Activated B cell treated with CpG ODN at 0.5 μM for 24 hours (primary cell): ENCODE measurements around the gene MCRS1. TPM values are rescaled to one million over a fixed set of nuclear protein-coding genes. Genes with fewer than 3 reads are reported as not detected.
"Not testable (repeated sequence)": the region's sequence is repeated elsewhere in the genome, so short reads cannot be mapped to it uniquely, and the experiment has no call there.

Experiments
- ATAC-seq: fragments of 200-7000 bp; cut with Tn5 transposase; one replicate; pipeline ENCODE4 v1.10.0; 2021; ENCODE audit warnings: low read depth, mild to moderate bottlenecking, moderate library complexity
- CTCF ChIA-PET: fragments of 350-600 bp; sonication (Branson Sonifier 250); formaldehyde crosslinking; loops from one replicate; lab custom pipeline; 2021; ENCODE audit warnings: antibody characterized with exemption; lab: Charles Lee
- POLR2A ChIA-PET: fragments of 350-600 bp; sonication (Branson Sonifier 250); formaldehyde crosslinking; loops from one replicate; lab custom pipeline; 2021; ENCODE audit warnings: antibody characterized with exemption; lab: Charles Lee
- DNase-seq: peaks from one replicate; pipeline ENCODE4 v3.0.0; 2022
- H3K27ac Mint-ChIP-seq: one replicate; pipeline ENCODE4 v1.8.0; 2020; ENCODE audit warnings: mixed read lengths
- H3K27me3 Mint-ChIP-seq: one replicate; pipeline ENCODE4 v1.8.0; 2021; ENCODE audit warnings: mixed read lengths
- H3K36me3 Mint-ChIP-seq: one replicate; pipeline ENCODE4 v1.8.0; 2021; ENCODE audit warnings: low read depth, mixed read lengths
- H3K4me1 Mint-ChIP-seq: one replicate; pipeline ENCODE4 v1.8.0; 2021; ENCODE audit warnings: mixed read lengths
- H3K4me3 Mint-ChIP-seq: one replicate; pipeline ENCODE4 v1.8.0; 2020; ENCODE audit warnings: mild to moderate bottlenecking, mixed read lengths
- H3K9me3 Mint-ChIP-seq: one replicate; pipeline ENCODE4 v1.8.0; 2020; ENCODE audit warnings: mixed read lengths
- intact Hi-C: fragments of 100-400 bp; cut with micrococcal nuclease; formaldehyde crosslinking; loops from one replicate; pipeline ENCODE4 v1.15.1; 2024
- total RNA-seq: library from RNA; stranded (reverse); gene quantifications from 2 replicates; pipeline ENCODE4 v1.2.3, GENCODE V29; 2022
- TF ChIP-seq, protein P1 (sequence below): fragments of 200-600 bp; IDR thresholded peaks from one replicate; pipeline ENCODE4 v1.8.0; 2022; ENCODE audit warnings: antibody characterized with exemption, mild to moderate bottlenecking

Gene MCRS1
- total RNA-seq, 1 donor from 2014 or later = 82.2 TPM

DNA sequence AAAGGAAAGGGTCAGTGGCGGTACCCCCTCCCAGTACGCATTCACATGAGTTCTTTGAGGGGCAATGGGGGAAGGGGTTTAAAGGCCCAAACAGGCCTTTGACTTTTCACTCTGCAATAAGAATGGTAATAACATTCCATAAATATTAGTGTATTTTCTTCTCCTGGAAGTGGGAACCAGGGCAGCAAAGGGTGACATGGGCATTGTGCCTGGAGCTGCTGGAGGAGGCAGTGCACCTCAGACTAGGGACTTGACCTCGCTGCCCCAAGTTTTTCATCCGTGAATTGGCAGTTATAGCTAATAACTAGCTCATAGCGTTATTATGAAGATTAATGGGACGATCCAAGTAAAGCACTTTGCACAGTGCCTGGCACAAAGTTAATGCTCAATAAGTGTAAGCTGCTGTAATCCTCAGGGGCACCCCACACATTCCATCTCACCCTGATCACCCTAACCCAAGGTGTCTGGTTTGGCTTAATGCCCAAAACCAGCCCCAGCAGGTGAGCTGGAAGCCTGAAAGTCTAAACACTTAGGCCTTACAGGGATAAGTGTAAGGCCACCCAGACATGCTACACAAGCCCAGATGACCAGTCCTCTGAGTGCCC is 31.9 kb downstream of the MCRS1 start:
- H3K4me3 Mint-ChIP-seq = no peak overlapping the region
- ChIA-PET POLR2A (interaction anchor here (0.6 to 1.1 kb wide), 2 partner anchors 294 to 404 kb away, joined by 4 read pairs; partner anchors contain the start of gene TUBA1B), CTCF (interaction anchor here (0.8 to 1.2 kb wide), 2 partner anchors 17 to 22 kb away, joined by 3 to 4 read pairs; no protein-coding TSS in a partner anchor)
- no peaks in the 10 kb centered on the region for H3K36me3 Mint-ChIP-seq
- H3K9me3 Mint-ChIP-seq = no peaks in the 10 kb centered on the region
- ATAC-seq = no peak
- peaks cover 35% of the 10 kb centered on the region for H3K4me1 Mint-ChIP-seq
- TF ChIP-seq, protein P1, sequence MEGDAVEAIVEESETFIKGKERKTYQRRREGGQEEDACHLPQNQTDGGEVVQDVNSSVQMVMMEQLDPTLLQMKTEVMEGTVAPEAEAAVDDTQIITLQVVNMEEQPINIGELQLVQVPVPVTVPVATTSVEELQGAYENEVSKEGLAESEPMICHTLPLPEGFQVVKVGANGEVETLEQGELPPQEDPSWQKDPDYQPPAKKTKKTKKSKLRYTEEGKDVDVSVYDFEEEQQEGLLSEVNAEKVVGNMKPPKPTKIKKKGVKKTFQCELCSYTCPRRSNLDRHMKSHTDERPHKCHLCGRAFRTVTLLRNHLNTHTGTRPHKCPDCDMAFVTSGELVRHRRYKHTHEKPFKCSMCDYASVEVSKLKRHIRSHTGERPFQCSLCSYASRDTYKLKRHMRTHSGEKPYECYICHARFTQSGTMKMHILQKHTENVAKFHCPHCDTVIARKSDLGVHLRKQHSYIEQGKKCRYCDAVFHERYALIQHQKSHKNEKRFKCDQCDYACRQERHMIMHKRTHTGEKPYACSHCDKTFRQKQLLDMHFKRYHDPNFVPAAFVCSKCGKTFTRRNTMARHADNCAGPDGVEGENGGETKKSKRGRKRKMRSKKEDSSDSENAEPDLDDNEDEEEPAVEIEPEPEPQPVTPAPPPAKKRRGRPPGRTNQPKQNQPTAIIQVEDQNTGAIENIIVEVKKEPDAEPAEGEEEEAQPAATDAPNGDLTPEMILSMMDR = no peak
- no peak for DNase-seq
- peaks cover 25% of the 10 kb centered on the region for H3K27me3 Mint-ChIP-seq
- intact Hi-C loops = loop anchor here (1.0 kb wide), 1 partner anchor 14 kb away; no protein-coding TSS in a partner anchor
- H3K27ac Mint-ChIP-seq = no peak overlapping the region

DNA sequence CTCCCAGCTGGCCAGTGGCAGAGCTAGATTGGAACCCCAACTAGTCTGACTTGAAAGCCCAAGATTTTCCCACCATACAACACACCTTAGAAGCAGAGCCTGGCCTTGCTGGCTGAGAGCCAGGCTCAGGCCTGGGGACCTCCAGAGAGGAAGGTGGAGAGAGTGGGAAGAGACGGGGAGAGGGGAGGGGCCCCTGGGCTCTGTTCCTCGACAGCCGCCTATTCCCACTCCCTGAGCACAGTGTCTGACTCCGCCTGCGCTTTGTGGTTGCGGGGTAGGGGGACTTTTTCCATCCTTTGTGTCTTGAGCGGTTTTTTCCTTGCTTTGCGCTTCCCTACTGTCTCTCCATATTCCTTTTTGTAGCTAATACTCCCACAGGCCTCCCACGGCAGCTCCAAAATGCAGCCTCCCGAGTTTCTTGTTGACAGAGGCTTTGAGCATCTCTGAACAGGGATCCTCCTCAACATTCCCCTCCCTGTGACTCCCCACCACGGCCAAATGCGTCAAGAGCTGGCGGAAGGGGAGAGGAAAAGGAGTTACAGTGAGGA is 33.1 kb downstream of the MCRS1 start:
- POLR2A ChIA-PET = interaction anchor here (1.3 kb wide), 1 partner anchor 33 kb away, joined by 3 read pairs; the partner anchor contains the start of gene MCRS1
- TF ChIP-seq, protein P1 = no peak
- ATAC-seq (no peak), DNase-seq (no peak)
- Mint-ChIP-seq H3K4me3 (no peak overlapping the region), H3K36me3 (no peaks in the 10 kb centered on the region), H3K4me1 (peaks cover 24% of the 10 kb centered on the region), H3K9me3 (no peaks in the 10 kb centered on the region), H3K27ac (no peak overlapping the region), H3K27me3 (peaks cover 18% of the 10 kb centered on the region)
- CTCF ChIA-PET = interaction anchor here (1.2 to 1.4 kb wide), 3 partner anchors 18 to 177 kb away, joined by 3 to 4 read pairs (median 4); no protein-coding TSS in a partner anchor
- intact Hi-C loops = no loop called here

DNA sequence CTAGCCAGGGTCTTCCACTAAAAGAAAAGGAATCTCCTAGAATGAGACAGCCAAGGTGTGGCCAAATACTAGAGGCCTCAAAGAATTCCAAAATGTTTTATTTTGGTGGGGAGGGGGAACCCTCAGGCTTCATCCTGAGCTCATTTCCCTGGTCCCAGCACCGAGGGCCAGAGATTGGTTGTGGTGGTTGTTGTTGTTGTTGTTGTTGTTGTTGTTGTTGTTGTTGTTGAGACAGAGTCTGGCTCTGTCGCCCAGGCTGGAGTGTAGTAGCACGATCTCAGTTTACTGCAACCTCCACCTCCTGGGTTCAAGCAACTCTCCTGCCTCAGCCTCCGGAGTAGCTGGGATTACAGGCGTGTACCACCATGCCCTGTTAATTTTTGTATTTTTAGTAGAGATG is 33.8 kb downstream of the MCRS1 start:
- H3K9me3 Mint-ChIP-seq, H3K4me3 Mint-ChIP-seq, H3K36me3 Mint-ChIP-seq, ATAC-seq, POLR2A ChIA-PET, H3K27ac Mint-ChIP-seq, DNase-seq, intact Hi-C loops: not testable (repeated sequence)
- peaks cover 15% of the 10 kb centered on the region for H3K27me3 Mint-ChIP-seq
- H3K4me1 Mint-ChIP-seq = peaks cover 23% of the 10 kb centered on the region
- CTCF ChIA-PET = interaction anchor here (1.4 kb wide), 2 partner anchors 168 to 176 kb away, joined by 3 to 4 read pairs; no protein-coding TSS in a partner anchor

DNA sequence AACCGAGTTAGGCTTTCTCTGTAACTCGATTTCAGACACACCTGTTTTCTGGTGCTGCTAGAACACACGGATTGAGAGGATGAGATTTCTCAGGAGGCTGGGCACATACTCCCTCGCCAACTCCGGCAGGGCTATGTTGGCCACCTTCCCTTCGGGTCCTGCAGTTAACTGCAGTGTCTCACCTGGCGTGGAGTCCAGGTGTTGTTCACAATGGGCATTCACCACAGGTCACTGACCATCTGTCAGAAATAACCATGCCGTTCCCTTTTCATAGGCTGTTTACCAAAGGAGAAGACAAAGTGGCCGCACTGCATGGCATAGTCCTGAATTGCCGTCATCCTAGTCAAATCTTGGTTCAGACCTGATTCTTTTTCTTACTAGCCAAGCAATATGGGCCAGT is 34.6 kb downstream of the MCRS1 start:
- Mint-ChIP-seq H3K27ac (no peak overlapping the region), H3K4me3 (no peak overlapping the region), H3K27me3 (peaks cover 15% of the 10 kb centered on the region), H3K36me3 (no peaks in the 10 kb centered on the region), H3K4me1 (peaks cover 22% of the 10 kb centered on the region), H3K9me3 (no peaks in the 10 kb centered on the region)
- ATAC-seq (no peak), DNase-seq (no peak)
- intact Hi-C loops = no loop called here
- POLR2A ChIA-PET = no interaction called here
- CTCF ChIA-PET = no interaction called here
- TF ChIP-seq, protein P1 = no peak

DNA sequence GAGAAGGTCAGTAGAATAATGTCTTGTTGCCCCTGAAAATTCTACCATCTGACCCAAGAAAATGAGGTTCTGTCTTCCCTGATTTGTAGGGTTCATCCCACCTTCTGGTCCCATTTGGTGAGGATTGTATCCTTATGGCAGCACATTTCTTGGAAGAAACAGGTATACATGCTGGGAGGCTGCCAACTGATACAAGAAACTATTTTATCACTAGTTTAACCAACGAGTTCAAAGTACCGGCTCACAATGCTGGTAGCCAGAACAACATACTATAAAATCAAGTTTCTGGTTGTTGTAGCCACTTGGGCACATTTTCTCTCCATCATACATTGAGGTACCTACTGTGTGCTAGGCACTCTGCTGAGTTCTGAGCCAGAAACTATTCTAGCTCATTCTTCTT is 36.2 kb downstream of the MCRS1 start:
- H3K27ac Mint-ChIP-seq = no peak overlapping the region
- peaks cover 5% of the 10 kb centered on the region for H3K36me3 Mint-ChIP-seq
- peaks cover 10% of the 10 kb centered on the region for H3K27me3 Mint-ChIP-seq
- ATAC-seq (no peak), DNase-seq (no peak)
- intact Hi-C loops = no loop called here
- ChIA-PET CTCF (no interaction called here), POLR2A (no interaction called here)
- TF ChIP-seq, protein P1 = no peak
- H3K9me3 Mint-ChIP-seq = no peaks in the 10 kb centered on the region
- peaks cover 9% of the 10 kb centered on the region for H3K4me1 Mint-ChIP-seq
- H3K4me3 Mint-ChIP-seq = no peak overlapping the region
